Peyer's patch (tissue), 4 donors: ENCODE measurements around the gene KCNJ10. TPM values are rescaled to one million over a fixed set of nuclear protein-coding genes. Genes with fewer than 3 reads are reported as not detected.

Source experiments
- DNase-seq, 3 donors: peaks; one replicate each; pipeline ENCODE4 v3.0.0-alpha.2; 2017 to 2019
- H3K27ac ChIP-seq, 4 donors: fragments of 200-600 bp; sonication (generic); one replicate each; pipeline ENCODE4 v1.5.1; 2016 to 2019
- H3K27me3 ChIP-seq, 2 donors: fragments of 200-600 bp; sonication (generic); one replicate each; pipeline ENCODE4 v1.5.1; 2019
- H3K36me3 ChIP-seq, 3 donors: fragments of 200-600 bp; sonication (generic); one replicate each; pipeline ENCODE4 v1.5.1; 2016 to 2019
- H3K4me1 ChIP-seq, 4 donors: fragments of 200-600 bp; sonication (generic); one replicate each; pipeline ENCODE4 v1.5.1; 2016 to 2019
- H3K4me3 ChIP-seq, 4 donors: fragments of 200-600 bp; sonication (generic); 1 replicate in 3 of 4; 2 replicates in 1 of 4; pipeline ENCODE4 v1.5.1; 2016 to 2019; ENCODE audit warnings: mild to moderate bottlenecking in 1 of 4
- H3K9me3 ChIP-seq, 4 donors: fragments of 200-600 bp; sonication (generic); one replicate each; pipeline ENCODE4 v1.5.1; 2016 to 2019; ENCODE audit warnings: mild to moderate bottlenecking in 1 of 4
- CTCF ChIP-seq, 6 experiments: fragments of 450-650 bp in 4 of 6; fragments of 200-600 bp in 2 of 6; sonication (generic) in 1 of 6; IDR thresholded peaks; one replicate each; pipeline ENCODE4 v1.5.1; 2017 to 2019; ENCODE audit warnings: antibody characterized with exemption in 6 of 6, mild to moderate bottlenecking in 3 of 6, moderate library complexity in 1 of 6
- POLR2A ChIP-seq, 2 donors: fragments of 450-650 bp; IDR thresholded peaks; one replicate each; pipeline ENCODE4 v1.5.1; 2017; ENCODE audit warnings: antibody characterized with exemption in 2 of 2, mild to moderate bottlenecking in 2 of 2, moderate library complexity in 2 of 2
- total RNA-seq, 4 donors: library from RNA; depleted of rRNA; stranded (reverse); fragments of >200 nt; gene quantifications; one replicate each; pipeline ENCODE4 v1.1.0, GENCODE V29; 2016

The KCNJ10 gene
- total RNA-seq, 4 donors from 2014 or later = not detected

GRCh38 chr1:160086456-160086892 lies 16.5 kb upstream of the KCNJ10 start:
- TF ChIP-seq CTCF (IDR thresholded peaks at IDR 0.05) (no peak), POLR2A (IDR thresholded peaks at IDR 0.05) (no peak)
- H3K9me3 ChIP-seq = no peaks in the 10 kb centered on the region
- DNase-seq = no peak
- H3K4me1 ChIP-seq = peaks cover 0 to 7% (median 3%) of the 10 kb centered on the region in 4 donors
- H3K36me3 ChIP-seq = peaks cover 0 to 23% (median 0%) of the 10 kb centered on the region in 3 donors
- H3K27me3 ChIP-seq = peaks cover 0 to 11% of the 10 kb centered on the region in 2 donors
- peak overlapping the region in 1 of 4 donors; percentile 26 for H3K27ac ChIP-seq
- no peak overlapping the region for H3K4me3 ChIP-seq

- peak; percentile 68 to 92 (median 86) for DNase-seq
- peaks cover 0 to 15% of the 10 kb centered on the region in 2 donors for H3K27me3 ChIP-seq
- H3K36me3 ChIP-seq = peaks cover 0 to 17% (median 0%) of the 10 kb centered on the region in 3 donors
- no peak for TF ChIP-seq POLR2A (IDR thresholded peaks at IDR 0.05)
- TF ChIP-seq CTCF (IDR thresholded peaks at IDR 0.05) = peak; percentile 65 to 85 (median 78)
- peak overlapping the region in 1 of 4 donors; percentile 26 for H3K27ac ChIP-seq
- no peaks in the 10 kb centered on the region for H3K9me3 ChIP-seq
- peaks cover 0 to 7% (median 3%) of the 10 kb centered on the region in 4 donors for H3K4me1 ChIP-seq
- H3K4me3 ChIP-seq = no peak overlapping the region
Observed at GRCh38 chr1:160085686-160086455, 15.9 kb upstream of the KCNJ10 start.

- Histone ChIP-seq H3K36me3 (peaks cover 0 to 9% (median 0%) of the 10 kb centered on the region in 3 donors), H3K4me1 (peaks cover 0 to 7% (median 3%) of the 10 kb centered on the region in 4 donors), H3K4me3 (no peak overlapping the region), H3K27me3 (peaks cover 0 to 15% of the 10 kb centered on the region in 2 donors), H3K27ac (no peak overlapping the region), H3K9me3 (no peaks in the 10 kb centered on the region)
- TF ChIP-seq CTCF (IDR thresholded peaks at IDR 0.05) = no peak
- TF ChIP-seq POLR2A (IDR thresholded peaks at IDR 0.05) = no peak
- no peak for DNase-seq
Observed at GRCh38 chr1:160084771-160085321, 14.9 kb upstream of the KCNJ10 start.

GRCh38 chr1:160083968-160084770 lies 14.2 kb upstream of the KCNJ10 start:
- Histone ChIP-seq H3K27me3 (peaks cover 0 to 15% of the 10 kb centered on the region in 2 donors), H3K36me3 (peaks cover 0 to 2% (median 0%) of the 10 kb centered on the region in 3 donors), H3K27ac (peak overlapping the region in 1 of 4 donors; percentile 5), H3K4me3 (peak overlapping the region; percentile 22 to 48 (median 46)), H3K9me3 (no peaks in the 10 kb centered on the region), H3K4me1 (peaks cover 0 to 7% (median 3%) of the 10 kb centered on the region in 4 donors)
- peak; percentile 47 to 84 (median 77) for TF ChIP-seq CTCF (IDR thresholded peaks at IDR 0.05)
- no peak for TF ChIP-seq POLR2A (IDR thresholded peaks at IDR 0.05)
- DNase-seq = peak; percentile 78 to 93 (median 91)

- no peak for TF ChIP-seq CTCF (IDR thresholded peaks at IDR 0.05)
- TF ChIP-seq POLR2A (IDR thresholded peaks at IDR 0.05) = no peak
- peaks cover 0 to 7% (median 3%) of the 10 kb centered on the region in 4 donors for H3K4me1 ChIP-seq
- H3K27ac ChIP-seq = no peak overlapping the region
- no peak for DNase-seq
- no peaks in the 10 kb centered on the region for H3K9me3 ChIP-seq
- no peaks in the 10 kb centered on the region for H3K36me3 ChIP-seq
- H3K27me3 ChIP-seq = peaks cover 0 to 15% of the 10 kb centered on the region in 2 donors
- H3K4me3 ChIP-seq = no peak overlapping the region
Observed at GRCh38 chr1:160082926-160083325, 13.0 kb upstream of the KCNJ10 start.
